SK-N-SH (cell line): Measurements from ENCODE around the gene SEH1L. TPM values are rescaled to one million over a fixed set of nuclear protein-coding genes. Genes with fewer than 3 reads are reported as not detected.

Experiments used
- CTCF ChIA-PET: fragments of 300-600, 350-600 bp; formaldehyde crosslinking; extraction: SDS; loops from one replicate; lab custom pipeline; 2021; lab: Yijun Ruan, JAX
- POLR2A ChIA-PET: fragments of 350-600 bp; sonication (Branson Sonifier 250); formaldehyde crosslinking; extraction: SDS; loops from one replicate; lab custom pipeline; 2020; ENCODE audit warnings: antibody characterized with exemption, inconsistent platforms; lab: Yijun Ruan, JAX
- DNase-seq: peaks from one replicate; pipeline ENCODE4 v3.0.0; 2012
- H2AFZ ChIP-seq: fragments of 200-600 bp; sonication (generic); 2 replicates; pipeline ENCODE4 v1.8.1; 2016; ENCODE audit warnings: antibody characterized with exemption, mild to moderate bottlenecking, low read depth
- H3F3A ChIP-seq: fragments of 200-600 bp; sonication (generic); replicated peaks from 2 replicates; pipeline ENCODE3; 2016; ENCODE audit warnings: antibody characterized with exemption, mild to moderate bottlenecking; ENCODE audit not compliant: insufficient read depth
- H3K27ac ChIP-seq, 2 experiments: fragments of 200-500 bp in 1 of 2; fragments of 200-600 bp in 1 of 2; sonication (Bioruptor generic) in 1 of 2; sonication (generic), shearing (Covaris generic) in 1 of 2; 2 replicates each; pipeline versions ENCODE4 v1.5.1 to v1.6.1; 2014 to 2016; ENCODE audit warnings: low read depth in 2 of 2, inconsistent platforms in 1 of 2, low read length in 1 of 2, mild to moderate bottlenecking in 1 of 2, mixed read lengths in 1 of 2
- H3K27me3 ChIP-seq: fragments of 200-600 bp; sonication (generic), shearing (Covaris generic); 2 replicates; pipeline ENCODE4 v1.6.1; 2016; ENCODE audit warnings: mixed run types; ENCODE audit not compliant: insufficient read depth
- H3K36me3 ChIP-seq, 2 experiments: fragments of 200-500 bp in 1 of 2; fragments of 200-600 bp in 1 of 2; sonication (Bioruptor generic) in 1 of 2; sonication (generic) in 1 of 2; replicated peaks in 1 of 2; 2 replicates each; pipeline versions ENCODE3 to v1.5.1; 2014 to 2016; ENCODE audit warnings: low read length in 1 of 2, mild to moderate bottlenecking in 1 of 2; ENCODE audit not compliant: insufficient read depth in 2 of 2, control insufficient read depth in 1 of 2
- H3K4me1 ChIP-seq, 2 experiments: fragments of 200-500 bp in 1 of 2; fragments of 200-600 bp in 1 of 2; sonication (Bioruptor generic) in 1 of 2; sonication (generic), shearing (Covaris generic) in 1 of 2; 2 replicates each; pipeline versions ENCODE4 v1.5.1 to v1.6.1; 2014 to 2016; ENCODE audit warnings: low read depth in 1 of 2, low read length in 1 of 2, mixed run types in 1 of 2; ENCODE audit not compliant: insufficient read depth in 2 of 2, control insufficient read depth in 1 of 2
- H3K4me2 ChIP-seq: fragments of 200-600 bp; sonication (generic), shearing (Covaris generic); 2 replicates; pipeline ENCODE4 v1.6.1; 2017; ENCODE audit warnings: mixed run types
- H3K4me3 ChIP-seq, 2 experiments: fragments of 200-500 bp in 1 of 2; fragments of 200-600 bp in 1 of 2; sonication (Bioruptor generic) in 1 of 2; sonication (generic), shearing (Covaris generic) in 1 of 2; 2 replicates each; pipeline versions ENCODE4 v1.5.1 to v1.8.1; 2014 to 2016; ENCODE audit warnings: low read depth in 2 of 2, inconsistent platforms in 1 of 2, low read length in 1 of 2, mild to moderate bottlenecking in 1 of 2, mixed read lengths in 1 of 2, moderate library complexity in 1 of 2
- H3K79me2 ChIP-seq: fragments of 200-600 bp; sonication (generic); 2 replicates; pipeline ENCODE4 v1.8.1; 2017; ENCODE audit warnings: mild to moderate bottlenecking; ENCODE audit not compliant: insufficient read depth
- H3K9ac ChIP-seq: fragments of 200-600 bp; sonication (generic); 2 replicates; pipeline ENCODE4 v1.6.1; 2017; ENCODE audit warnings: mixed run types
- H3K9me2 ChIP-seq: fragments of 200-600 bp; sonication (generic); 2 replicates; pipeline ENCODE4 v1.6.1; 2017; ENCODE audit warnings: mixed run types
- H3K9me3 ChIP-seq: fragments of 200-600 bp; sonication (generic); 2 replicates; pipeline ENCODE4 v1.6.1; 2017; ENCODE audit warnings: mixed run types, mild to moderate bottlenecking, moderate library complexity
- H4K20me1 ChIP-seq: fragments of 200-600 bp; sonication (generic); 2 replicates; pipeline ENCODE4 v1.6.1; 2017; ENCODE audit warnings: mild to moderate bottlenecking, mixed run types; ENCODE audit not compliant: insufficient read depth
- ELF1 ChIP-seq: IDR thresholded peaks from 2 replicates; pipeline ENCODE4 v1.4.0; 2012
- EZH2phosphoT487 ChIP-seq: fragments of 200-600 bp; sonication (generic); IDR thresholded peaks from 2 replicates; pipeline ENCODE4 v1.6.1; 2017; ENCODE audit warnings: low read depth, mixed run types, mild to moderate bottlenecking, antibody characterized with exemption, moderate library complexity, borderline replicate concordance
- FOSL2 ChIP-seq: IDR thresholded peaks from 2 replicates; pipeline ENCODE4 v1.4.0; 2012; ENCODE audit warnings: low read depth, mild to moderate bottlenecking, moderate library complexity, borderline replicate concordance
- GATA2 ChIP-seq: sonication (generic); formaldehyde crosslinking; IDR thresholded peaks from 2 replicates; pipeline ENCODE4 v1.5.0; 2020; ENCODE audit warnings: mild to moderate bottlenecking, missing genetic modification reagents
- JUND ChIP-seq: IDR thresholded peaks from 2 replicates; pipeline ENCODE4 v1.4.0; 2012
- MEF2A ChIP-seq: IDR thresholded peaks from 2 replicates; pipeline ENCODE4 v1.4.0; 2012; ENCODE audit warnings: low read depth, borderline replicate concordance
- RCOR1 ChIP-seq: fragments of 150-350 bp; IDR thresholded peaks from 2 replicates; pipeline ENCODE4 v1.6.1; 2017; ENCODE audit warnings: antibody characterized with exemption, low read length
- TAF1 ChIP-seq: IDR thresholded peaks from 2 replicates; pipeline ENCODE4 v1.6.1; 2012; ENCODE audit warnings: low read depth, mild to moderate bottlenecking, low read length, moderate library complexity, borderline replicate concordance
- TCF12 ChIP-seq: IDR thresholded peaks from 2 replicates; pipeline ENCODE4 v1.4.0; 2012
- TEAD4 ChIP-seq: IDR thresholded peaks from 2 replicates; pipeline ENCODE4 v1.4.0; 2012; ENCODE audit warnings: mild to moderate bottlenecking, borderline replicate concordance; ENCODE audit not compliant: insufficient read depth
- YY1 ChIP-seq: IDR thresholded peaks from 2 replicates; pipeline ENCODE4 v1.4.0; 2012; ENCODE audit warnings: low read depth, mild to moderate bottlenecking
- ZBTB33 ChIP-seq: IDR thresholded peaks from 2 replicates; pipeline ENCODE4 v1.4.0; 2012; ENCODE audit warnings: low read depth, borderline replicate concordance
- WGBS: methylation state at CpG from one replicate; pipeline ENCODE4 v1.1.6; 2017; ENCODE audit warnings: low lambda C conversion rate; 5-methylcytosine and 5-hydroxymethylcytosine counted together
- polyA plus RNA-seq, 3 experiments: library from polyadenylated mRNA; depleted of rRNA; stranded (reverse); fragments of >200 nt; gene quantifications; 2 replicates each; pipeline ENCODE4 v1.2.3, GENCODE V29; 2012
- TF ChIP-seq, protein P1 (sequence below): fragments of 150-350 bp; IDR thresholded peaks from 2 replicates; pipeline ENCODE4 v1.6.1; 2017; ENCODE audit warnings: antibody characterized with exemption, low read length, low read depth, borderline replicate concordance

Gene SEH1L
- polyA plus RNA-seq, 1 of the 3 experiments (the other 2 are of a cell fraction): 29.8 TPM

DNA sequence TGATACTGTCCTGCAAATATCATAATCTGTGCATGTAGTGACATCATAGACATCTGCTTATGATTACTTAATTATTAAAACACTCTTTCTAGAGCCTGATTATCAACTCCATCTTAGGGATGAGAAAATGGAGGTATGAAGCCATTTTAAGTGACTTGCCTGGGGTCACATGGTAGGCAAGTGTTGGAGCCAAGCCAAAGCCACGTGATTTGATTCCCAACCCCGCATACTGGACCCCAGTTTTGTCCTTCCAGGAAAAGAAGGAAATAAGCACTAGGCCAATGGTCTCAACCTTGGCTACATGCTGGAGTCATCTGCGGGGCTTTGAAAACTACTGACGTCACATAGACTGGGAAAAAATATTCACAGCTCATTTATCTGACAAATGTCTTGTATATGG, 19.6 kb upstream of the SEH1L start:
- H3K27ac ChIP-seq: no peak overlapping the region
- no peaks in the 10 kb centered on the region for H4K20me1 ChIP-seq
- H3K4me3 ChIP-seq: no peak overlapping the region
- no peaks in the 10 kb centered on the region for H3K9me3 ChIP-seq
- no peaks in the 10 kb centered on the region for H3K9me2 ChIP-seq
- DNase-seq: peak; percentile 38
- no peak overlapping the region for H3K4me2 ChIP-seq
- ChIA-PET CTCF (interaction anchor here (0.6 to 1.3 kb wide), 3 partner anchors 35 to 864 kb away, joined by 3 to 4 read pairs (median 3); no protein-coding TSS in a partner anchor), POLR2A (interaction anchor here (1.1 kb wide), 1 partner anchor 45 kb away, joined by 3 read pairs; no protein-coding TSS in a partner anchor)
- no peaks in the 10 kb centered on the region for H3K27me3 ChIP-seq
- no peaks in the 10 kb centered on the region for H3K79me2 ChIP-seq
- TF ChIP-seq GATA2 (CRISPR knock-in tag): no peak
- TF ChIP-seq, protein P1, sequence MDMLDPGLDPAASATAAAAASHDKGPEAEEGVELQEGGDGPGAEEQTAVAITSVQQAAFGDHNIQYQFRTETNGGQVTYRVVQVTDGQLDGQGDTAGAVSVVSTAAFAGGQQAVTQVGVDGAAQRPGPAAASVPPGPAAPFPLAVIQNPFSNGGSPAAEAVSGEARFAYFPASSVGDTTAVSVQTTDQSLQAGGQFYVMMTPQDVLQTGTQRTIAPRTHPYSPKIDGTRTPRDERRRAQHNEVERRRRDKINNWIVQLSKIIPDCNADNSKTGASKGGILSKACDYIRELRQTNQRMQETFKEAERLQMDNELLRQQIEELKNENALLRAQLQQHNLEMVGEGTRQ: no peak
- no peak for TF ChIP-seq FOSL2
- TF ChIP-seq YY1: peak; percentile 65; the same call in 1 of the 2 replicates
- peak; percentile 25; the same call in 1 of the 2 replicates for TF ChIP-seq TCF12
- no peak for TF ChIP-seq TEAD4
- H2AFZ ChIP-seq: no peak overlapping the region
- H3F3A ChIP-seq: no peaks in the 10 kb centered on the region
- peaks cover 0 to 2% of the 10 kb centered on the region in 2 experiments; a peak in 1 of 4 replicates for H3K4me1 ChIP-seq
- H3K9ac ChIP-seq: no peak overlapping the region
- H3K36me3 ChIP-seq: no peaks in the 10 kb centered on the region
- whole genome bisulfite sequencing: 66% methylated on average over 4 of the region's 4 CpGs

DNA sequence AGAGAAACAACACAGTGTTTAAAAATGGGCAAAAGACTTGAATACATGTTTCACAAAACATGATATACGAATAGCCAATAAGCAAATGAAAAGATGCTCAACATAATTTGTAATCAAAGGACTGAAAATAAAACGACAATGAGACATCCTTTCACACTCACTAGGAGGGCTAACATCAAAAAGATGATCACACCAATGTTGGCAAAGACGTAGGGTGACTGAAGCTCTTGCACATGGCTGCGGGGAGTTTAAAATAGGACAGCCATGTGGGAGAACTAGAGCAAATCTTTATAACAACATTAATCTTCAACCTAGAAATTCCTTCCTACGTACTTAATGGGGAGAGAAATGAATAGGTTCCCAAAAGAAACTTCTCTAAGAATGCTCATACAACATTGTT, 19.2 kb upstream of the SEH1L start:
- POLR2A ChIA-PET: interaction anchor here (1.1 kb wide), 1 partner anchor 45 kb away, joined by 3 read pairs; no protein-coding TSS in a partner anchor
- CTCF ChIA-PET: interaction anchor here (0.6 to 1.3 kb wide), 3 partner anchors 35 to 863 kb away, joined by 3 to 4 read pairs (median 3); no protein-coding TSS in a partner anchor
- Histone ChIP-seq H3K27me3 (no peaks in the 10 kb centered on the region), H4K20me1 (no peaks in the 10 kb centered on the region), H3K36me3 (no peaks in the 10 kb centered on the region), H3K27ac (no peak overlapping the region), H3K4me1 (peaks cover 0 to 2% of the 10 kb centered on the region in 2 experiments; a peak in 1 of 4 replicates), H3K4me2 (no peak overlapping the region), H3K9ac (no peak overlapping the region), H3K9me3 (no peaks in the 10 kb centered on the region), H3K4me3 (no peak overlapping the region), H3F3A (no peaks in the 10 kb centered on the region), H3K79me2 (no peaks in the 10 kb centered on the region), H3K9me2 (no peaks in the 10 kb centered on the region), H2AFZ (no peak overlapping the region)
- no peak for DNase-seq
- WGBS: 82% methylated on average over 5 of the region's 5 CpGs
- TF ChIP-seq JUND (no peak), MEF2A (no peak), ZBTB33 (no peak), RCOR1 (no peak), ELF1 (no peak), GATA2 (CRISPR knock-in tag) (no peak), EZH2phosphoT487 (no peak), TAF1 (no peak)
